HG02840 (cell line): Measurements from ENCODE around the gene TNNT1.

Experiments used
- ATAC-seq: cut with Tn5 transposase; IDR thresholded peaks from one replicate; pipeline ENCODE4 v1.9.1; 2021; ENCODE audit warnings: mild to moderate bottlenecking, moderate library complexity, moderate number of reproducible peaks; ENCODE audit not compliant: unreplicated experiment, low FRiP score

The TNNT1 gene

DNA sequence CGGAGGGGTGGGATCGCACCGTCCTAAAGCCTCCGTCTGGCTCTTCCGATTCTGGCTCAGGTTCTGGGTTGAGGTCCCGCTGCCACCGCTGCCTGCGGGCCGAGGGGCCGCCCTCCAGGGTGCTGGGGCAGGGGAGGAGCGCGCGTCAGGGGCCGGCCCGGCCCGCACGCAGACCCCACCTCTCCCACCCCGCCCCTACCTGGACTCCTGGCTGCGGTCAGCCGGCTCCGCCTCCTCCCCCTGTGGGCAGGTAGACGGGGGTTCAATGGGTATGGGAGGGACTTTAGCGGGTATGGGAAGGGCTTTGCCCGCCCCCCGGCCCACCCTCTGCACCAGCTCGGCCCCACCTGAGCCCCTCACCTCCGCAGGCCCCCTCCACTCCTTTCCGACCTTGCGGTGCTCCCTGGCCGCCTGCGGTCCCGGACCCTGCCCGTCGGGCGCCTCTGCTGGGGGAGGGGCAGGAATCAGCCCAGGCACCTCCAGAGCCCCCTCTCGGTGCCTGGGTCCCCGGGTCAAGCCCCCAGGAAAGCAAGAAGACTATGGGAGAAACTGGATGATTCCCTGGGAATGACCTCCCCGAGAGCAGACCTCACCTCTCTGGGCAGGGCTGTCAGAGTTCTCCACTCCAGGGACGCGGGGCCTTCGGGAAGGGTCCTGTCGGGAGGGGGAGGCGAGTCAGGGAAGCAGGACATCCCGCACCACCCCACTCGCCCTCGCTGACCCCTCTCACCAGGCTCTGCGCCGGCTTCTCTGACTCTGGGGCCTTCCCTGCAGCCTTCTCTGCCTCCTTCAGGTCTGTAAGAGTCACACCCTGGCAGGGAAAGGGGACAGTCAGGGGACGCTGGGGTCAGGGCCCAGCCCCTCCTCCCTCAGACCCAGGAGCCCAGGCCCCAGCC, 56.3 kb downstream of the TNNT1 start:
- no peak for ATAC-seq

DNA sequence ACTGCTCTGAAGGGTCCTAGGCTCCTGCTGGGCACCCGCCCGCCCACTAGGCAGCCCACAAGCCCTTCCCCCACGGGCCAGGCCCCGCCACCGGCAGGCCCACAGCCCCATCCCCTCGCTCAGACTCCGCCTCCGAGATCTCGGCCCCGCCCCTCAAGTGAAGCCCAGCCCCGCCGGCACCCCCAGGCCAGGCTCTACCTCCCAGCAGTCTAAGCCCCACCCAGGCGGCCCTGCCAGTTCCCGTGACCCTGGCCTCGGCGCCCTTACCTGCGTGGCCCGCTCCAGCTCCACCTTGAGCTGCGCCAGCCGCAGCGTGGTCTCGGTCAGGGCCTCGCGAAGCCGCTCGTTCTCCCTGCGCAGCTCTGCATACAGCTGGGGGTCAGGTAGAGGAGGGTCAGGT, 57.1 kb downstream of the TNNT1 start:
- no peak for ATAC-seq

DNA sequence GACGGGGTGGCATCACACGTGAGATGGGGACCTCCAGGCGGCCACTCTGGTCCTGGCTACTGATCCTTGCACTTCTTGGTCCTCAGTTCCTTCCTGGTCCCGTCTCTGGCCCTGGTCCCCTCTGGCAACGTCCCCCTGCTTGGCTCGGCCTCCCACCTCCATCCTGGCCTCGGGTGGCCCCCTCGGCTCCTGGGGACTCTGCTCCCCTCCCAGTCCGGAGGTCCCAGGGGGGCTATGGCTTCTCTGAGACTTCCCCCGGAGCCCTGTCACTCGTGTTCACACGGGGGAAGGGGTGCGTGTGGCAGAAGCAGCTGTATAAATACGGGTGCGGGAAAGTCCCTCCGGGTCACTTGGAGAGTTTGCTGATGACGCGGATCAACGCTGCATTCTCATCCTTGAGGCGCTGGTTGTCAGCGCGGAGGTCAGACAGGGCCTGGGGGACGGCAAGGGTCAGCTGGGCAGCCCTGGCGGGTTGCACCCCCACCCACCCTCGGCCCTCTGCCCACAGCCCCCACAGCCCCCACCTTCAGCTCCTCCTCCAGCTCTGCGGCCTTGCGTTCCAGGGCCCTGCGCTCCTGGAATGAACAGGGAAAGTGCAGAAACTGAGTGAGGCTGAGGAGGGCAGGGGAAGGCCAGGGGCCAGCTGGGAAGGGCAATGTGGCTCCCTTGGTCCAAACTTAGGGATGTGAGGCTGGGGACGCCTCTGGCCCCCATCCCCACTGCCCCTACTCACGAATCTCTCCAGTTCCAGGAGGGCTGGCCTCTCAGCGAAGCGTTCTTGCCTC, 57.7 kb downstream of the TNNT1 start:
- ATAC-seq = no peak

DNA sequence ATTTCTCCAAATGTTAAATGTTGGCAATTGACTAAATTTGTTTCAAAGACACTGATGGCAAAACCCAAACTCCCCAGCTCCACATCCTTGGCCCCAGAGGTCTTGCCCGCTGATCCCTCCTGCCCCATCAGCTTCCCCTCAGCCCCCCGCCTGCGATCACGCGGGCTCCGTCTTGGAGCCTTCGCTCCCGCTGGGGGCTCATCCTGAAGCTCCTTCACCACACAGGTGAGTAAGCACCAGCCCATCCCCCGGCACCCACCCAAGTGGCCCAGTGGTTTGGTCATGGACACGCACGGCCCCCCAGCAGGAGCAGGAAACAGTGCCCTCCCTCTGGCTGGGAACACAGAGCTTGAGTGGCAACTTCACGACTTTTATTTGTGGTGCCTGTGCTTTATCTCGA, 58.4 kb downstream of the TNNT1 start:
- ATAC-seq = no peak

DNA sequence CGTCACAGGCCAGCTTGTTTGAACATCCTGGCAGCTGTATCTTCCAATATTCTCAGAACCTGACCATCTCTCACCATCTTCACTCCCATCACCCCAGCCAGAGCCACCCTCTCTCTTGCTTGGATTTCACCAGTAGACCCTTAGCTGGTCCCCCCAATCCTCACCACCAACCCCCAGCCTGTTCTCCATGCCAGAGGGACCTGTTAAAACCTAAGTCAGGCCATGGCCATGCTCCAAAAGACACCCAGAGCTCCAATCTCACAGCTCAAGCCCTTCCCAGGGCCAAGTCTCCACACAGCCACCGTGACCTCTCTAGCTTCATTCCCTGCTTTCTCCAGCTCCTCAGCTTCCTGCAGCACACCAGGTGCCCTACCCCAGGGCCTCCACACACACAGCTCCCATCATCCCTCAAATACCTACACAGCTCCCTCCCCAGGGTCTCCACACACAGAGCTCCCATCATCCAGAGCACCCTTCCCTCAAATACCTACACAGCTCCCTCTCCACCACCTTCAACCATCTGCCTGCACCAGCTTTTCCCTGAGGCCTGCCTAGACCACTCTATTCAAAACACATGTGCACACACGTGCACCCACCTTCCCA, 59.6 kb downstream of the TNNT1 start:
- no peak for ATAC-seq

DNA sequence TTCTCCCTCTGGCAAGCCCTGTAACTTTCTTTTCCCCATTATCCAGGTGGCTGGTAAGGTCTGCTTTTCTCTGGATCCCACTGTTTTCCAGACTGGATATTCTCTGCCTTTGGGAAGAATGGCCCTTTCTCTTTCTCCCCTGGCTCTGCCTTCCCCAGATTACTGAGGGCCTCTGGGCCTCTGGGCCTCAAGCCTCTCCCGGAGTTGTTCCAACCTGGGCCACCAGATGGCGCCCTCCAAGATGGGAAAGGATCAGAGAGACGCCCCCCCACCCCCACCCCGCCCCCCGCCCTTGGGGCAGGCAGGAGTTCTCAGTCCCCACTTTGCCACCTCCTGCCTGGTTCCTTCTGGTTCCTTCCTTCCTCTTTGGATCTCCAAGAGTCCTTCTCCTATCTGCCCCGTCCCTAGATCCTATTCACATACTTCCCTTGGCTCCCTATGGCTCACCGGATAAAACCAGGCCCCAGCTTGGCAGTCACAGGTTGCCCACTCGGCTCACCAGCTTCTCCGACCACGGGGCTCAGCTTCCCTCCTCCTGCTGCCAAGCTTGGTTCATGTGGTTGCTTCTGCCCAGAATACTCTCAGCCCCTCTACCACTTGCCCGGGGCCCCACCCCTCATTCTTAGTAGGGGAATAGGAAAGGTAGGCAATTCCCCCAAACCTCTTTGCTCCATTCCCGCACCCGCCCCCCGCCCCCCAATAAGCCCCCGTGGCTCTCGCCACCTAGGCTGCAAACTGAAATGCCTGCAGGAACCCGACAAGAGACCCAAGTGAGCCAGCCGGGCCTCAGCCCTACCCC, 60.3 kb downstream of the TNNT1 start:
- ATAC-seq = no peak

DNA sequence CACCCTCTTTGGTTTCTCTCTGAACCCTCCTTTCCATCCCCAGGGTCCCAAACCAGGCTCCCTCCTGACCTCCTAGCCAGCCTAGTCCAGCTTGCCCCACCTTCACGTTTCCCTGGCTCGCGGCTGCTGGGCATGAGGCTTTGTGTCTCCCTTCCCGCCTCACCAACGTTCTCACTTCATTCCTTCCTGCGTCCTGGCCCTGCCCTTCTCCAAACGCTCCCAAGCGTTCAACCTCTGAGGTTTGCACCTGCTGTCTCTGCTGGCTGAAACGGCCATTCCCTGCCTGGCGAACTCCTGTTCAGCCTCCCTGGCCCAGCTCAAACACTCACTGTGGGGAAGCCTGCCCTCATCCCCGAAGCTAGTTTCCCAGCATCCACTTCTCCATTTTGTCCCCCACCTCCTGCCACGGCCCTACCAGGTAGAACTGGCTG, 61.0 kb downstream of the TNNT1 start:
- no peak for ATAC-seq

DNA sequence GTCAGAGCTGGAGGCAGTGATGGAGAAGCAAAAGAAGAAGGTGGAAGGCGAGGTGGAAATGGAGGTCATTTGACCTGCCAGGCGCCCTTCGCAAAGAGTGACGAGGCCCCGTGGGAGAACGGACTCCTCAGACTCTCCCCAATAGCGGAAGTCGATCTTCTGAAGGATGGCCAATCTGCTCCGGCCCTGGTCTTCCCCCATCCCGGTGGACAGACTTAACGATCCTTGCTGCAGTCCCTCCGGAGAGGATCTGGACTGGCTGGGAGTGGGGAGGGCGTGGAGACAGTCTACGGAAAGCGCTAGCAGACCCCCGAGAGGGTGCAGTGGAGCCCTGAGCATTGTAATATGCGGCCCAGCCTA, 61.5 kb downstream of the TNNT1 start:
- no peak for ATAC-seq

DNA sequence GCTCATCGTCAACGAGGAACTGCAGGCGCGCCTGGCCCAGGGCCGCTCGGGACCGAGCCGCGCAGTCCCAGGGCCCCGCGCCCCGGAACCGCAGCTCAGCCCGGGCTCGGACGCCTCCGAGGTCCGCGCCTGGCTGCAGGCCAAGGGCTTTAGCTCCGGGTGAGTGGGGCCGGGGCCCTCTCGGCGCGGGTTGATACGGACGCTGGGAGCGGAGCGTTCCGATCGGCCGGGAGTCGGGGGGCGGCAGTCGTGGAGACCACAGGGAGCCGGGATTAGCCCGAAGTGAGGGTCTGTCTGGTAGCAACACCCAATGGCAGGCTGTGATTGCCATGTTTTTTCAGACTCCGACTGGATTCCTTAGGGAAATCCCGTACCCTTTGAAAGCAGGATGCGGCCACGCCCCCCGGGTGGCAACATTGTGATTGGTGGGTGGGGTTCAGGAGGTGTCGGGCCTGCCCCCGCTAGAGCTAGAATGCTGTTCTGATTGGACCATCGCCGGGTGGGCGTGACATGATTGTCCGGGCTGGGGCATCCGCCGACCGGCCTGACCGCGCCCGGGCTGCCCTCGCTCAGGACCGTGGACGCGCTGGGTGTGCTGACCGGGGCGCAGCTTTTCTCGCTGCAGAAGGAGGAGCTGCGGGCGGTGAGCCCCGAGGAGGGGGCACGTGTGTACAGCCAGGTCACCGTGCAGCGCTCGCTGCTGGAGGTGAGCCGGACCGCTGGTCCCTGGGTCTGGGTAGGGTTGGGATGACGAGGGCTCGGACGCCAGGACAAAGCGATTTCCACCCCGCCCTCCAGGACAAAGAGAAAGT, 62.1 kb downstream of the TNNT1 start:
- ATAC-seq = no peak

DNA sequence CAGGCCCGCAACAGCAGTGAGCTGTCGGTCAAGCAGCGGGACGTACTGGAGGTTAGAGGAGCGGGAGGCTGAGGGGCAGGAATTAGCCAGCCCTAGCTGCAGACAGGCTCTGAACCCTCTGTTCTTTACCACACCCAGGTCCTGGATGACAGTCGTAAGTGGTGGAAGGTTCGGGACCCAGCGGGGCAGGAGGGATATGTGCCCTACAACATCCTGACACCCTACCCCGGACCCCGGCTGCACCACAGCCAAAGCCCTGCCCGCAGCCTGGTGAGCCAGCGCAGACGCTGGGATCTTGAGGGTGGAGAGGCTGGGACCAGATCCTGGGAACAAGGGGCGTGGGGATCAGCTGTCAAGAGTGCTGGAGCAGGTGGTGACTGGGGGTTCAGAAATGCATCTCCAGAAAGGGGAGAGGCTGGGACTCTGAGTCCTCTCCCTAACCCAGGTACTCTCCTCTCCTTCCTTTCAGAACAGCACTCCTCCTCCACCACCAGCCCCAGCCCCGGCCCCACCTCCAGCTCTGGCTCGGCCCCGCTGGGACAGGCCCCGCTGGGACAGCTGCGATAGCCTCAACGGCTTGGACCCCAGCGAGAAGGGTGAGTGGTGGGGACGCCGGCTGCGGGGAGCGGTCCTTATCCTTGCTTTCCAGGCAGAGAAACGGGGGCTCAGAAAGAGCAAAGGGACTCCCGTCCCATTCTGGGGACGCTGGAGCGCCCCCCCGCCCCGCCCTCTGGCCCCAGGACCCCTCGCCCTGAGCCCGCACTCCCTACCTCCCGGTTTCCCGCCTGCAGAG, 62.9 kb downstream of the TNNT1 start:
- ATAC-seq = no peak

DNA sequence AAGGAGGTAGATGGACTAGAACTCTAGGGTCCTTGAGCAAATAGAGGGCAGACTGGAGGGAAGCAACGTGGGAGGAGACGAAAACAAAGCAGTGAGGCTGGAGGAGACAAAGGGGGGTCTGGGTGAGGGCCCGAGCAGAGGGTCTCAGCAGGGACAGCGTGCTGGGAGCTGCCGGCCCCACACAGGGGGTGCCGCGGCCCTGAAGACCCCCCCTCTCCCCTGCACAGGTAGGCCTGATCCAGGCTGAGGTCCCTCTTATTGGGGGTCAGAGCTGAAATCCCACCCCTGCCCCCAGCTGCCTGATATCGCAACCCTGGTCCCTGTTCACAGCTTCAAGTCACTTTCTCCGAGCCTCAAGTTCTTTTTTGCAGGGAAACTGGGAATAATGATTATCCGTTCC, 64.6 kb downstream of the TNNT1 start:
- ATAC-seq = no peak

DNA sequence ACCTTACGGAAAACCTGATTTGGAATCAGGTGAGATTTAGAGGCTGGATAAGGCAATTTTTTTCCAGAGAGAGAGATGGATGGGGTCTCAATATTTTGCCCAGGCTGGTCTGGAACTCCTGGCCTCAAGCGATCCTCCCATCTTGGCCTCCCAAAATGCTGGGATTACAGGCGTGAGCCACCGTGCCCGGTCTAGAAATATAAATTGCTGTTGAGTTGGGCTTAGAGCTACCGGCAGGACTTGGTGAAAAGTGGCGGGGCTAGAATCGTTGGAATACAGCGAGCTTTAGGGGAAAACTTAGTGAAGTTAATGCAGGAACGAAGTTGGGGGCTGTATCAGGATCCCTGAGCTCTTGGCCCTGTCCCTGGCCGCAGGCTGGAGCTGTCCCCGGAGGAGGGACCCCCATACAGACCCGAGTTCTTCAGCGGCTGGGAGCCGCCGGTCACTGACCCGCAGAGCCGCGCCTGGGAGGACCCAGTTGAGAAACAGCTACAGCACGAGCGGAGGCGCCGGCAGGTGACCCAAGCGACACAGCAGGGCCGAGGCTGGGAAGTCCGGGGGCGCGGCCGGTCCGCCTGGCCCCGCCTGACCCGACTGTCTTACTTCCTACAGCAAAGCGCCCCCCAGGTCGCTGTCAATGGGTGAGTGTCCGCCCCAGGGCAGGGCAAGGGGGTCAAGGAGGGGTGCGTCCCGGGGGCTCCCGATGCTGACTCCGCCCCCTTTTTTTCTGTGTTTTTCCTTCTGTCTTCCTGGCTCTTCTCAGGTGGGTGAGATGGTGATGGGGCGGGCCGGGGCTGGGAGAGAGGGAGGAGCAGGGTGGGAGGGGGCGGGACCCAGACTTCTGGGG, 65.8 kb downstream of the TNNT1 start:
- ATAC-seq = no peak
